ENCODE results near the gene PANK2.

DNA sequence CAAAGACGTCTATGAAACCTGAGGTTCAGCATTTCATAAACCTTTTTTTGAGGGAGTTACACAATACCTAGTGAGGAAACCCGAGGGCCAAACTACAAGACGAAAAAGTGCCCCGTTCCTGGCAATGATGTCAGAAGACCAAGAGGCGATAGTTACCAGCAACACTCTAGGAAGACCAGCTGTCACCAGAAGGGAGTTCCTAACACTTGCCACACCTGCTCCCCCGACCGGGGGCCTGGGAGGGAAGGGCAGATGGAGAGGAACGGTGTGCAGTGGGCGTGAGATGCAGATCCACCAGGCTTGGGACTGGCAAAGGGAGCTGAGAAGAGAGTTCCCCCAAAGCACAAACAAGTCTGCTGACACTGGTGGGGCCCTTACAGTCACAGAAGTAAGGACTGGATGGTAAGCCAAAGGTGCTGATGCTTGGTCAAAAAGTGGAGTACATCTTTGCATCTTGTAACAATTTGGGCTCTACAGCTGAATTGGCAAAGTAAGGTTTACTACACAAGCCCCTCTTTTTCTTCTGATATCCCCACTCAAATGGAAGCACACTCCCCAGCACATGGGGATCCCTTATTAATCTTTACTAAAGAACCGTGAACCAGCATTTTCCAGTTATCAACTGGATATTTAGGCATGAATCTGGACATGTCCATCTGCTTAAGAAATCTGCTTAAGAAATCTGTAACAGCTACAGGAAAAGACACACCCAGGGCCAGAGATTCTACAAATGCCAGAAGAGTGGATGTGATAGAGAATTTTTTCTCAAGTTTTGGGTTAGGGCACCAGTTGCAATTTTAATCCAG lies 38.5 kb downstream of the PANK2 start:
- TF ChIP-seq, protein P1, sequence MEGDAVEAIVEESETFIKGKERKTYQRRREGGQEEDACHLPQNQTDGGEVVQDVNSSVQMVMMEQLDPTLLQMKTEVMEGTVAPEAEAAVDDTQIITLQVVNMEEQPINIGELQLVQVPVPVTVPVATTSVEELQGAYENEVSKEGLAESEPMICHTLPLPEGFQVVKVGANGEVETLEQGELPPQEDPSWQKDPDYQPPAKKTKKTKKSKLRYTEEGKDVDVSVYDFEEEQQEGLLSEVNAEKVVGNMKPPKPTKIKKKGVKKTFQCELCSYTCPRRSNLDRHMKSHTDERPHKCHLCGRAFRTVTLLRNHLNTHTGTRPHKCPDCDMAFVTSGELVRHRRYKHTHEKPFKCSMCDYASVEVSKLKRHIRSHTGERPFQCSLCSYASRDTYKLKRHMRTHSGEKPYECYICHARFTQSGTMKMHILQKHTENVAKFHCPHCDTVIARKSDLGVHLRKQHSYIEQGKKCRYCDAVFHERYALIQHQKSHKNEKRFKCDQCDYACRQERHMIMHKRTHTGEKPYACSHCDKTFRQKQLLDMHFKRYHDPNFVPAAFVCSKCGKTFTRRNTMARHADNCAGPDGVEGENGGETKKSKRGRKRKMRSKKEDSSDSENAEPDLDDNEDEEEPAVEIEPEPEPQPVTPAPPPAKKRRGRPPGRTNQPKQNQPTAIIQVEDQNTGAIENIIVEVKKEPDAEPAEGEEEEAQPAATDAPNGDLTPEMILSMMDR (optimal IDR thresholded peaks at IDR 0.05 in 1 of 3, IDR thresholded peaks at IDR 0.05 in 1 of 3, conservative IDR thresholded peaks at IDR 0.05 in 1 of 3; ENCODE audit: extremely low read depth in 1 of 3, insufficient read depth in 2 of 3, low read length in 3 of 3): no peak
- TF ChIP-seq EZH2 (IDR thresholded peaks at IDR 0.05; ENCODE audit: low read length): no peak

Data from keratinocyte (primary cell).